Measurements from ENCODE around the gene TSNAXIP1.

The TSNAXIP1 gene

DNA sequence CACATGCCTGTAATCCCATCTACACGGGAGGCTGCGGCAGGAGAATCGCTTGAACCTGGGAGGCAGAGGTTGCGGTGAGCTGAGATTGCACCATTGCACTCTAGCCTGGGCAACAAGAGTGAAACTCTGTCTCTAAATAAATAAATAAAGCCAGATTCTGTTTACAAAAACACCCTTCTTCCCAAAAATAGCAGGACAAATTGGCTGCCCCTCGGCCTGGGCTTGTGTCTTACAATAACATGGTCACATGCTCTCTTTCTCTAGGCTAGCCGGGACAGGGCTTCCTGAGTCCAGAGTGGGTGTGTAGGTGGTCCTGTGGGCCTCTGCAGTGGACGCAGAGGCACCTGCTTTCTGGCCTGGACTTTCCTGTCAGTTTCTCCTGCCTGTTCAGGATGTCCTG is 63.0 kb downstream of the TSNAXIP1 start:
- FAIRE-seq (no peak), DNase-seq (ENCODE audit: insufficient read length, low spot score) (no peak)
- TF ChIP-seq POLR2A (IDR thresholded peaks at IDR 0.05; ENCODE audit: low read depth, low read length) = no peak

DNA sequence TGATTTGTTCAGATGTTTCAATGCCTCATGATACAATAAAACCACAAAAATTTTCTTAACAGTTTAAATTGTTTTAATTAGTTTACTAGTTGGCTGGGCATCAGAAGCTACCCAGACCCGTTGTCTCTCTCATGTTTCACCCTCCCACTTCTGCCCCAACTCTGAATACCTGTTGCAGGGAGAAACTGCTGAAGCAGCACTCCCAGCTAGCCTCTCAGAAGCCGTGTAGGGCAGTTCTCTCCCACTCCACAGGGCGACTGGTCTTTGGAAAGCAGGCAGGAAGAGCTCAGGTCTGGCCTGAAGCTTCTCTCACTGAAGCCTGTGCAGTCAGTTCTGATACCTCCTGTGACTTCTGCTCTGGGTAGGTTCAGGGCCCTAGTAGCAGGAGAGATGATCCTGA is 64.6 kb downstream of the TSNAXIP1 start:
- no peak for TF ChIP-seq POLR2A (IDR thresholded peaks at IDR 0.05; ENCODE audit: low read depth, low read length)
- DNase-seq (ENCODE audit: insufficient read length, low spot score) (no peak), FAIRE-seq (no peak)

DNA sequence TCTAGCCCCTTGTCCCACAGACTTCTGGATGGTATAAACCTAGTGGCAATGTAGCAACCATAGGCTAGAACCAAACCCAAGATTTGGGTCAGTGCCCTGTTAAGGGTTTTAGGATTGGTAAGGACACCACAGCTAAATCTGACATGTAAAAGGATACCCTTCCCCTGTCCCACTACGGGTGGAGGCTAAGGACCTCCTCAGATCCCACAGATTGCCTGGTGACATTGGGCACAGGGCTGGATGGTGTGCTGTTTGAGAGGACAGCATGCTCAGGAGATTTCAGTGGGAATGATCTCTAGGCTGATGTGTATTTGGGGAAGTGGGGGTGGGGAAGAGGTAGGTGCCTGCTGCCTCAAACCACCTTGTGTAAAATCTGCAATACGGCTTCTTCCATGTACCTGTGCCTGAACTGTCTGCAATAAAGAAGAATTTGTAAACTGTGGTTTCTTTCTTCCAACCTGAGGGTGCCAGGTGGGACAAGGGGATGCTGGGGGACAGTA is 65.5 kb downstream of the TSNAXIP1 start:
- no peak for FAIRE-seq
- no peak for TF ChIP-seq POLR2A (IDR thresholded peaks at IDR 0.05; ENCODE audit: low read depth, low read length)
- no peak for DNase-seq (ENCODE audit: insufficient read length, low spot score)

DNA sequence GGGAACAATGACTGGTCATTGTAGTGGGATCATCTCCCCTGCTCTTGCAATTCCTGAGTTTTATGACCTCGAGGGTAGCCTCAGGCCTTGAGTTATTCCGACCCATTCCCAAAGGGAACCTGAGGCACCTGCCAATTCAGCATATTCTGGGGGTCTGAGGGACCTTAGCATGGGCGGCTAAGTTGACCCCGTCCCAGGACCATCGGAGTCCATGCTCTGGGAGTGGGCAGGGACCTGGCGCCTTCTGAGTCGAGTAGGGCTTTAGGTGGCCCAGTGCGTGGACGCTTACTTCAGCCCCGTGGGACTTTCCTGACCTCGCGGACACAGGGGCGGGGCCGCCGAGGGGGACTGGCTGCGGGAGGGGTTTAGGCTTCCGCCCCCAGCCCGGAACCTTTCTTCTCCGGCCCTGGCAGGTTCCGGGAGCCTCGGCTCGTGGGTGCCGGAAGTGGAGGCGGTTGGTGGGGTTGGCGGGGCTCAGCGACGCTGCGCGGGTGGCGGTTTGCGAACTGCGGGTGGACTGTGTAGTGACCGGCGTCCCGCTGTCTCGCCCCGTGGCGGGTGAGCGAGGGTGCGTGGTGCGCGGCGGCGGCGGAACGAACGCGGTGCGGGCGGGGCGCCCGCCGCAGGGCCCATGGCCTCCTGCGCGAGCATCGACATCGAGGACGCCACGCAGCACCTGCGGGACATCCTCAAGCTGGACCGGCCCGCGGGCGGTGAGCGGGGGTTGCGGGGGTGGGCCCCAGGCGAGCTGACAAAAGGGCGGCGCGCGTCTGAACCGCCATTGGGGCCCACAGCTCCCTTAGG is 66.1 kb downstream of the TSNAXIP1 start, which contains the start of gene EDC4:
Gene EDC4 (plus strand): TSS at position 422 of the 804 bp plus-strand sequence. CDS start 210 bp downstream, at position 632.
- FAIRE-seq (no peak), DNase-seq (ENCODE audit: insufficient read length, low spot score) (peak; percentile 68)
- TF ChIP-seq POLR2A (IDR thresholded peaks at IDR 0.05; ENCODE audit: low read depth, low read length) = peak; percentile 68

DNA sequence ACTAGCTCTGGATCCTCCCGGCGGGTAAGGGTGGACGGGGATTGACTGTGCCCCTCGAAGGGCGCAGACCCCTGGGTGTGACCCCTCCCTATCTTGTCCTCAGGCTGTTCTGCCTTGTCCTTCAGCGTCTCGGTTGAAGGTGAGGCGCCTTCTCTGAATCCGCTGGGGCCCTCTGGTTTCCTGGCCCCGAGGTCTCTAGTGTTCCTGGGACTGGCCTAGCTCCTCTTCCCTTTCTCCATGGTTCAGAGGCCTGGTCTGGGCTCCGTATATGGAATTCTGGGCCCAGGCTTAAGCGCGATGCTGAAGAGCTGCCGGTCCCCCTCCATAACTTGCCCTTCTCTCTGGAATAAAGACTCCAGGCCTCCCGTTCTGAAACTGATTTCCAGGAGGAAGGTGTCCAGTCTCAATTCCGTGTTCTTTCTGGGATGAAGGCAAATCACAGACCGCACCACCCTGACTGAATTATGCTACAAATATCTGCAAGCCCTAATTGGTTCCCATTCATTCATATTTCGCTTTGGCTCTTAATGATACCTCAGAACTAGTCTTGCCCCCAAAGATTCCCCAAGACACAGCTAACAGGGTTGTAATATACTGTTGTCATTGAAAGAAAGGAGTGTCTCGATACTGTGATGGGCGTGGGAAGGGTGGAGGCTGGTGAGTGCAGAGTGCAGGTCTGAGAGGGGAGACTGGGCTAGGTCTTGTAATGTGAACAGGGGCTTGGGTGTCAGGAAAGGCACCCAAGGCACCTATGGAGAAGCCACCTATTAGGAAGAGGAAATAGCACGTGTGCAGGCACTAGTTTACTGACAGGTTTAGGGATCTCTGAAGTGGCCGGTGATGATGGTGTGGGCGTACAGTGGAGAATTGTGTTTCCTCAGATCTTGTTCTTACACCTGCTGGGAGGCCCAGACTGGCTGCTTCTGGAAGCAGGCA is 67.0 kb downstream of the TSNAXIP1 start:
- FAIRE-seq (no peak), DNase-seq (ENCODE audit: insufficient read length, low spot score) (no peak)
- no peak for TF ChIP-seq POLR2A (IDR thresholded peaks at IDR 0.05; ENCODE audit: low read depth, low read length)

DNA sequence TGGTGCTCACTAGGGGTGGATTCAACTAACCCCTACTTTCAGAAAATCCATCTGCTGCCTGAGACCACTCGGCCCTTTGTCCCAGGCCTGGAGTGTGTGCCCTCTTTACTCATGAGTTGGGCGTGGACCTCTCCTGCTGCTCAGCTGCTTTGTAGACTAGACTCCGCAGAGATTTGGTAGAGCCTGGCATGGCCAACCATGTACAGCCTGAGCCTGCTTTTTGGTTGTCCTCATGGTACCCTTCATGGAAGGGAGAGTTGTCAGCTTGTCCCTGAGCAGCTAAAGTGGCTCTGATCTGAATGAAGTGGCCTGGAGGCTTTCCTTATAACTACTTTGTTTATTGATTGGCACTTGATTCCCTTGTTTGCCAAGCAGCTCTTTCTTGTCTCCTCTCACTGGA is 67.7 kb downstream of the TSNAXIP1 start:
- DNase-seq (ENCODE audit: insufficient read length, low spot score) (no peak), FAIRE-seq (no peak)
- TF ChIP-seq POLR2A (IDR thresholded peaks at IDR 0.05; ENCODE audit: low read depth, low read length) = no peak

DNA sequence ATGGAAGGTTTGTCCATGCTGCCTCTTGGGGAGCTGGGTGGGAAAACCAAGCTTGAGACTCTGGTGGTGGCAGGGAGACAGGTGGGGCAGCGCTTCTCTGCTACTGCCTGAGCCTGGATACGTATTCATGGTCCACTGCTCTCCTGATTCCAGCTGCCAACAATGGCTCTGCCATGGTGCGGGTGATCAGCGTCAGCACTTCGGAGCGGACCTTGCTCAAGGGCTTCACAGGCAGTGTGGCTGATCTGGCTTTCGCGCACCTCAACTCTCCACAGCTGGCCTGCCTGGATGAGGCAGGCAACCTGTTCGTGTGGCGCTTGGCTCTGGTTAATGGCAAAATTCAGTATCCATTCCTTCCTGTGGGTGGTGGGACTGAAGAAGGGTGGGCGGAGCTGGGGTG is 70.4 kb downstream of the TSNAXIP1 start:
- TF ChIP-seq POLR2A (IDR thresholded peaks at IDR 0.05; ENCODE audit: low read depth, low read length) = no peak
- no peak for FAIRE-seq
- DNase-seq (ENCODE audit: insufficient read length, low spot score) = no peak
